Measurements from ENCODE around the gene RAI2. TPM values are rescaled to one million over a fixed set of nuclear protein-coding genes. Genes with fewer than 3 reads are reported as not detected.

The RAI2 gene
- total RNA-seq, 1 donor from 2014 or later: 0.27 TPM

DNA sequence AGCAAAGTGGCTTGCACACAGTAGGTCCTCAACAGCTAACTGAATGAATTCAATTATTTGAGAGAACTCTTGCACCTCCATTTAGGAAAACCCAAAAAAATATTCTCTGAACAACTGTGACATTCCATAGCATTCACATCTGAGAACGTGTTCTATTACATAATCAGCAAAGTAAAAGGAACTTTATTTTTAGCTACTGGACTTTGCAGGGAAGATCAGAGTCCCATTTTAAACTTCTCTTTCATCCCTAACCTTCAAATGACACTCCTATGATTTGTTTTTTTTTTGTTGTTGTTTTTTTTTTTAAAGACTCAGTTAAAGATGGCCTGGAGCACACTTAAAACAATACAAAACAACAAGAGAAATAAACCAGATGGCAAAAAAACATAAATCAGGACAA, 30.9 kb downstream of the RAI2 start:
- Mint-ChIP-seq H3K4me3 (ENCODE audit: unreplicated experiment) (no peak overlapping the region), H3K27me3 (ENCODE audit: unreplicated experiment) (peaks cover 11% of the 10 kb centered on the region), H3K4me1 (ENCODE audit: unreplicated experiment) (no peaks in the 10 kb centered on the region), H3K9me3 (ENCODE audit: unreplicated experiment) (peaks cover 12% of the 10 kb centered on the region), H3K36me3 (ENCODE audit: unreplicated experiment) (no peaks in the 10 kb centered on the region), H3K27ac (ENCODE audit: unreplicated experiment) (no peak overlapping the region)
- TF ChIP-seq CTCF (IDR thresholded peaks at IDR 0.05): no peak
- DNase-seq (ENCODE audit: extremely low spot score, unreplicated experiment): no peak

DNA sequence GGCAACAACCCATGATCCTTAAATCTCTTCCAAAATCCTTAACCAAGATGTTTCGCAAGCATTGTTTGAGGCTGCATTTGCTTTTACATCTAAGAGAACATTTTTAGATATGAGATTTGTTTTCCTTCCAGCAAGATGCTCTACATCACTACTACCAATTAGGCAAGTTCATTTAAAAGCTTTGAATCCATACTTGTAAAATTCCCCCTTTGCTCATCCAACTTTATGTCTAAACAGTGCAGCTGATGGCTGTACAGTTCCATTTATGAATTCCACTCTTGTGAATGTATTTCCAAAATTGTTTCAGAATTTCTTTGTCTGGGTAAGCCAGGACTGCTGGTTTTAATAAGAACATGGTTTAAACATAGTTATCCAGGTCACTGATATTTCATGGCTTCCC, 31.5 kb downstream of the RAI2 start:
- H3K27me3 Mint-ChIP-seq (ENCODE audit: unreplicated experiment): peaks cover 11% of the 10 kb centered on the region
- no peak for DNase-seq (ENCODE audit: extremely low spot score, unreplicated experiment)
- H3K36me3 Mint-ChIP-seq (ENCODE audit: unreplicated experiment): no peaks in the 10 kb centered on the region
- H3K4me1 Mint-ChIP-seq (ENCODE audit: unreplicated experiment): no peaks in the 10 kb centered on the region
- H3K9me3 Mint-ChIP-seq (ENCODE audit: unreplicated experiment): peaks cover 12% of the 10 kb centered on the region
- no peak for TF ChIP-seq CTCF (IDR thresholded peaks at IDR 0.05)
- H3K4me3 Mint-ChIP-seq (ENCODE audit: unreplicated experiment): no peak overlapping the region
- H3K27ac Mint-ChIP-seq (ENCODE audit: unreplicated experiment): no peak overlapping the region

DNA sequence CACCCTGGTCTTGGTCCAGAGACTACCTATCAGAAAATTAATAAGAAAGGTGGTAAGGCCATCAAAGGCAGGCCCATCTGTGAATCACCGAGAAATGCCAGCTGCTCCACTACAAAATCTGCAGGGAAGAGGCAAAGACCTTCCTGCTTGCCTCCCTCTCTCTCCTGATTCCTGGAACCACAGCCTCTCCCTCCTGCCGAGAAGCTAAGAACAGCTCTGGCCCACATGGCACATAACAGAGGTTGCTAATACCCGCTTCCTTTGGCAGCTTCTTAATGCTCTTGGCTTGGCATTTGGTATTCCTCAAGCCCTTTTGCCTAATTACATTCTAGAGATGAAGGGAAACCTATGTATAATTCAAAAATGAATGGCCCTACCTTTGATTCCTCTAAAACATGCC, 32.9 kb downstream of the RAI2 start:
- TF ChIP-seq CTCF (IDR thresholded peaks at IDR 0.05): no peak
- no peaks in the 10 kb centered on the region for H3K4me1 Mint-ChIP-seq (ENCODE audit: unreplicated experiment)
- H3K36me3 Mint-ChIP-seq (ENCODE audit: unreplicated experiment): no peaks in the 10 kb centered on the region
- no peak for DNase-seq (ENCODE audit: extremely low spot score, unreplicated experiment)
- H3K27me3 Mint-ChIP-seq (ENCODE audit: unreplicated experiment): peaks cover 8% of the 10 kb centered on the region
- H3K27ac Mint-ChIP-seq (ENCODE audit: unreplicated experiment): no peak overlapping the region
- no peak overlapping the region for H3K4me3 Mint-ChIP-seq (ENCODE audit: unreplicated experiment)
- H3K9me3 Mint-ChIP-seq (ENCODE audit: unreplicated experiment): peaks cover 12% of the 10 kb centered on the region

- no peaks in the 10 kb centered on the region for H3K4me1 Mint-ChIP-seq (ENCODE audit: unreplicated experiment)
- no peak overlapping the region for H3K27ac Mint-ChIP-seq (ENCODE audit: unreplicated experiment)
- H3K36me3 Mint-ChIP-seq (ENCODE audit: unreplicated experiment): no peaks in the 10 kb centered on the region
- H3K4me3 Mint-ChIP-seq (ENCODE audit: unreplicated experiment): no peak overlapping the region
- DNase-seq (ENCODE audit: extremely low spot score, unreplicated experiment): no peak
- peaks cover 12% of the 10 kb centered on the region for H3K9me3 Mint-ChIP-seq (ENCODE audit: unreplicated experiment)
- no peak for TF ChIP-seq CTCF (IDR thresholded peaks at IDR 0.05)
- peaks cover 8% of the 10 kb centered on the region for H3K27me3 Mint-ChIP-seq (ENCODE audit: unreplicated experiment)
These were observed 34.2 kb downstream of the RAI2 start for GRCh38 chrX:17826609-17827496.

GRCh38 chrX:17824980-17825379, 36.1 kb downstream of the RAI2 start:
- Mint-ChIP-seq H3K27ac (ENCODE audit: unreplicated experiment) (no peak overlapping the region), H3K36me3 (ENCODE audit: unreplicated experiment) (no peaks in the 10 kb centered on the region), H3K4me1 (ENCODE audit: unreplicated experiment) (no peaks in the 10 kb centered on the region), H3K9me3 (ENCODE audit: unreplicated experiment) (peaks cover 12% of the 10 kb centered on the region), H3K27me3 (ENCODE audit: unreplicated experiment) (peaks cover 3% of the 10 kb centered on the region), H3K4me3 (ENCODE audit: unreplicated experiment) (no peak overlapping the region)
- no peak for TF ChIP-seq CTCF (IDR thresholded peaks at IDR 0.05)
- DNase-seq (ENCODE audit: extremely low spot score, unreplicated experiment): no peak
